SK-N-SH treated with all-trans-retinoic acid at 6 μM for 48 hours (cell line): ENCODE data around the gene SREBF2.

ENCODE experiments used
- ATAC-seq: fragments of 200-7000 bp; cut with Tn5 transposase; 3 replicates; pipeline ENCODE4 v1.9.1; 2020; ENCODE audit warnings: mild to moderate bottlenecking, moderate library complexity
- ARNTL ChIP-seq: fragments of 450-650 bp; formaldehyde crosslinking; IDR thresholded peaks from 2 replicates; pipeline ENCODE4 v1.5.0; 2020; ENCODE audit warnings: low read depth, mild to moderate bottlenecking, moderate library complexity, borderline replicate concordance
- CSDC2 ChIP-seq: fragments of 250-450 bp; sonication (Bioruptor Pico); IDR thresholded peaks from 2 replicates; pipeline ENCODE4 v1.5.0; 2020; ENCODE audit warnings: mild to moderate bottlenecking, moderate library complexity
- GLIS3 ChIP-seq: fragments of 250-450 bp; sonication (Bioruptor Pico); IDR thresholded peaks from 2 replicates; pipeline ENCODE4 v1.5.0; 2020; ENCODE audit warnings: mild to moderate bottlenecking, moderate library complexity
- ISL1 ChIP-seq: fragments of 250-450 bp; sonication (Bioruptor Pico); IDR thresholded peaks from 2 replicates; pipeline ENCODE4 v2.1.2; 2022; ENCODE audit warnings: mild to moderate bottlenecking, moderate library complexity
- OSR1 ChIP-seq: fragments of 250-450 bp; sonication (Bioruptor Pico); IDR thresholded peaks from 2 replicates; pipeline ENCODE4 v1.8.0; 2022; ENCODE audit warnings: moderate library complexity, mild to moderate bottlenecking, inconsistent platforms
- PPARA ChIP-seq: fragments of 250-450 bp; sonication (Bioruptor Pico); IDR thresholded peaks from 2 replicates; pipeline ENCODE4 v1.5.0; 2020; ENCODE audit warnings: mild to moderate bottlenecking, borderline replicate concordance
- RARB ChIP-seq: fragments of 250-450 bp; sonication (Bioruptor Pico); IDR thresholded peaks from 2 replicates; pipeline ENCODE4 v1.8.0; 2021; ENCODE audit warnings: mild to moderate bottlenecking, moderate library complexity
- SNAI2 ChIP-seq: fragments of 250-450 bp; sonication (Bioruptor Pico); IDR thresholded peaks from 2 replicates; pipeline ENCODE4 v1.5.0; 2020; ENCODE audit warnings: mild to moderate bottlenecking, moderate library complexity
- TCF4 ChIP-seq: fragments of 250-450 bp; sonication (Bioruptor Pico); IDR thresholded peaks from 2 replicates; pipeline ENCODE4 v1.8.0; 2021; ENCODE audit warnings: mild to moderate bottlenecking, moderate library complexity, borderline replicate concordance
- TOX ChIP-seq: fragments of 250-450 bp; sonication (Bioruptor Pico); IDR thresholded peaks from 2 replicates; pipeline ENCODE4 v1.8.0; 2021; ENCODE audit warnings: mild to moderate bottlenecking, moderate library complexity, borderline replicate concordance
- ZFP30 ChIP-seq: fragments of 450-650 bp; formaldehyde crosslinking; IDR thresholded peaks from 2 replicates; pipeline ENCODE4 v1.5.0; 2022; ENCODE audit warnings: mild to moderate bottlenecking, moderate library complexity
- ZNF565 ChIP-seq: fragments of 450-650 bp; formaldehyde crosslinking; conservative IDR thresholded peaks from 2 replicates; pipeline ENCODE4 v1.5.0; 2020; ENCODE audit warnings: low read depth, mild to moderate bottlenecking, moderate library complexity
- ZNF70 ChIP-seq: fragments of 450-650 bp; formaldehyde crosslinking; IDR thresholded peaks from 2 replicates; pipeline ENCODE4 v1.5.0; 2020; ENCODE audit warnings: mild to moderate bottlenecking, moderate library complexity
- ZNF8 ChIP-seq: fragments of 450-650 bp; formaldehyde crosslinking; IDR thresholded peaks from 2 replicates; pipeline ENCODE4 v1.5.0; 2020; ENCODE audit warnings: mild to moderate bottlenecking, moderate library complexity
- TF ChIP-seq, protein P1 (sequence below): fragments of 250-450 bp; sonication (Bioruptor Pico); IDR thresholded peaks from 2 replicates; pipeline ENCODE4 v1.8.0; 2020; ENCODE audit warnings: mild to moderate bottlenecking, moderate library complexity, borderline replicate concordance
- TF ChIP-seq, protein P2 (sequence below): fragments of 250-450 bp; sonication (Bioruptor Pico); IDR thresholded peaks from 2 replicates; pipeline ENCODE4 v1.5.1; 2020; ENCODE audit warnings: low read depth, mild to moderate bottlenecking, moderate library complexity
- TF ChIP-seq, protein P3 (sequence below): fragments of 250-450 bp; sonication (Bioruptor Pico); IDR thresholded peaks from 2 replicates; pipeline ENCODE4 v1.5.1; 2021; ENCODE audit warnings: mild to moderate bottlenecking, moderate library complexity

SREBF2 gene

DNA sequence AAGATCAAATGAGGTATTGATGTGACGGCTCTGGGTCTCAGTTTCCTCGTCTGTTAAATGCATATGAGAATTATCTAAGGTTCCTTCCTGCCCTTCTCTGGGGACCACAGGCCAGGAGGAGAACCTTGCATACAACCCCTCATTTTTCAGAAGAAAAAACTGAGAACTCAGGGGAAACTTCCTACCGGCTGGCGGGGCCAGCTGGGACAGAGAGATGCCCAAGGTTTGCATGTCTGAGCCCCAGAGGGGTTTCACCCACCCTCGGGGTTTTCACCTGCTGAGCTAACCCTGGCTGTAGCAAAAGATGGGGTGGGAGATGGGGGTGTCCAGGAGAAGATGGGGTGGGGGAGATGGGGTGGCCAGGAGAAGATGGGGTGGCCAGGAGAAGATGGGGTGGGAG, 89.4 kb downstream of the SREBF2 start:
- no peak for ATAC-seq
- TF ChIP-seq ZFP30 (no peak), OSR1 (CRISPR knock-in tag) (no peak), ZNF565 (CRISPR knock-in tag) (no peak), TCF4 (CRISPR knock-in tag) (no peak), TOX (no peak)
- TF ChIP-seq, protein P1, sequence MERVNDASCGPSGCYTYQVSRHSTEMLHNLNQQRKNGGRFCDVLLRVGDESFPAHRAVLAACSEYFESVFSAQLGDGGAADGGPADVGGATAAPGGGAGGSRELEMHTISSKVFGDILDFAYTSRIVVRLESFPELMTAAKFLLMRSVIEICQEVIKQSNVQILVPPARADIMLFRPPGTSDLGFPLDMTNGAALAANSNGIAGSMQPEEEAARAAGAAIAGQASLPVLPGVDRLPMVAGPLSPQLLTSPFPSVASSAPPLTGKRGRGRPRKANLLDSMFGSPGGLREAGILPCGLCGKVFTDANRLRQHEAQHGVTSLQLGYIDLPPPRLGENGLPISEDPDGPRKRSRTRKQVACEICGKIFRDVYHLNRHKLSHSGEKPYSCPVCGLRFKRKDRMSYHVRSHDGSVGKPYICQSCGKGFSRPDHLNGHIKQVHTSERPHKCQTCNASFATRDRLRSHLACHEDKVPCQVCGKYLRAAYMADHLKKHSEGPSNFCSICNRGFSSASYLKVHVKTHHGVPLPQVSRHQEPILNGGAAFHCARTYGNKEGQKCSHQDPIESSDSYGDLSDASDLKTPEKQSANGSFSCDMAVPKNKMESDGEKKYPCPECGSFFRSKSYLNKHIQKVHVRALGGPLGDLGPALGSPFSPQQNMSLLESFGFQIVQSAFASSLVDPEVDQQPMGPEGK (CRISPR knock-in tag) = no peak

DNA sequence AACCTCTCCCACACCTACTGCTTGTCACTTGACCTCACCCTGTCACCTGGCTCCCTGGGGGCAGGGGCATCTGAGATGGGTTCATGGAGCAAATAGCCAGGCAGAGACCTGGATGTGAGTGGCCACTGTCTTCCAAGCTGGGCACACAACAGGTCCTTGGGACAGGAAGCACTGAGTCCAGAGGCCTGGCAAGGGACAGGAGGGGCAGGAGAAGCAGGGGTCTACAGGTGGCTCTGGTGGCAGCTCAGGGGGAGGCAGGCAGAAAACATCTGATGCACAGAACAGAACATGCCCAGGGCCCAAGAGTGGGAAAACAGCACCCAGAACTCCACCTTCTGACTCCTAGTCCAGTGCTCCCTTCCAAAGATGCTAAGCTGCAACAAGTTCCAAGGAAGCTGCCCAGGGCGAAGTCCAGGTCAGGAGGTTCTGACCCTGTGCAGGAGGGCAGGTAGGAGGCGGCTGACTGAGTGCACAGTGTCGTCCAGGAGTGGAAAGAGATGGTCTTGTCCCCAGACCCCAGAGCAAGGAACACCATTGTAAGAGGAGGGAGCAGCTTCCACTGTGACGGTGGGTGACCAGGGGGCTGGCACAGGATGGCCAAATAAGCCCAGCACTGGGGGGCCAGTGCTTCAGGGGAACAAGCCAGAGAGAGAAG, 90.2 kb downstream of the SREBF2 start:
- no peak for ATAC-seq
- TF ChIP-seq SNAI2 (no peak), ARNTL (CRISPR knock-in tag) (no peak), GLIS3 (CRISPR knock-in tag) (no peak), RARB (CRISPR knock-in tag) (no peak), ZNF70 (no peak)
- TF ChIP-seq, protein P2, sequence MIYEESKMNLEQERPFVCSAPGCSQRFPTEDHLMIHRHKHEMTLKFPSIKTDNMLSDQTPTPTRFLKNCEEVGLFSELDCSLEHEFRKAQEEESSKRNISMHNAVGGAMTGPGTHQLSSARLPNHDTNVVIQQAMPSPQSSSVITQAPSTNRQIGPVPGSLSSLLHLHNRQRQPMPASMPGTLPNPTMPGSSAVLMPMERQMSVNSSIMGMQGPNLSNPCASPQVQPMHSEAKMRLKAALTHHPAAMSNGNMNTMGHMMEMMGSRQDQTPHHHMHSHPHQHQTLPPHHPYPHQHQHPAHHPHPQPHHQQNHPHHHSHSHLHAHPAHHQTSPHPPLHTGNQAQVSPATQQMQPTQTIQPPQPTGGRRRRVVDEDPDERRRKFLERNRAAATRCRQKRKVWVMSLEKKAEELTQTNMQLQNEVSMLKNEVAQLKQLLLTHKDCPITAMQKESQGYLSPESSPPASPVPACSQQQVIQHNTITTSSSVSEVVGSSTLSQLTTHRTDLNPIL (CRISPR knock-in tag) = no peak
- TF ChIP-seq, all 23 proteins: peak for 0

DNA sequence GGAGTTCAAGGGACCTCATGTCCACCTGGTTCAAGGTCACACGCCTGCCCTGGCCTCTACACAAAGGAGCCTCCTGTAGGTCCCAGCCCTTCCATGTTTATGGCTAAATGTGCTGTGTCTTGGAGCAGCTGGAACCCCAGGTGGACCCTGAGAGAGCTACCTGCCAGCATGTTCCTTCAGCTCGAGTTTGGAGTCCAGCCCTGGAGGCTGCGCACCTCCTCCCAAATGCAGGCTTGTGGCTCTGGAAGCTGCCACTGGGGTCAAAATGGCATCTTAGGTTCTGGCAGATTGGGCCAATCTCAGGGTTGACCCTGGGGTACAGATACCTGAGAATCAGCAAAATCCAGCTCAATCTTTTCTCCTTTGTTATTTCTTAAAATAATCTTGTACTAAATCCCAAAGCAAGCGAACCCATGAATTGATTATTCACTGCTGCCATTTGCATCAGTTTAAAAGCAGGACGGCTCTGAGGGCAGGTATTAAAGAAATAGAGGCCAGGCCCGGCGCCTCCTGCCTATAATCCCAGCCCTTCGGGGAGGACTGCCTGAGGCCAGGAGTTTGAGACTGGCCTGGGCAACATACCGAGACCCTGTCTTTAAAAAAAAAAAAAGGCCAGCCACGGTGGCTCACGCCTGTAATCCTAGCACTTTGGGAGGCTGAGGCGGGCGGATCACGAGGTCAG, 90.8 kb downstream of the SREBF2 start:
- TF ChIP-seq ZNF565 (CRISPR knock-in tag) (no peak), PPARA (CRISPR knock-in tag) (no peak), TCF4 (CRISPR knock-in tag) (no peak), ZNF8 (CRISPR knock-in tag) (no peak), ISL1 (CRISPR knock-in tag) (no peak), ZNF70 (no peak), CSDC2 (no peak)
- TF ChIP-seq, protein P3, sequence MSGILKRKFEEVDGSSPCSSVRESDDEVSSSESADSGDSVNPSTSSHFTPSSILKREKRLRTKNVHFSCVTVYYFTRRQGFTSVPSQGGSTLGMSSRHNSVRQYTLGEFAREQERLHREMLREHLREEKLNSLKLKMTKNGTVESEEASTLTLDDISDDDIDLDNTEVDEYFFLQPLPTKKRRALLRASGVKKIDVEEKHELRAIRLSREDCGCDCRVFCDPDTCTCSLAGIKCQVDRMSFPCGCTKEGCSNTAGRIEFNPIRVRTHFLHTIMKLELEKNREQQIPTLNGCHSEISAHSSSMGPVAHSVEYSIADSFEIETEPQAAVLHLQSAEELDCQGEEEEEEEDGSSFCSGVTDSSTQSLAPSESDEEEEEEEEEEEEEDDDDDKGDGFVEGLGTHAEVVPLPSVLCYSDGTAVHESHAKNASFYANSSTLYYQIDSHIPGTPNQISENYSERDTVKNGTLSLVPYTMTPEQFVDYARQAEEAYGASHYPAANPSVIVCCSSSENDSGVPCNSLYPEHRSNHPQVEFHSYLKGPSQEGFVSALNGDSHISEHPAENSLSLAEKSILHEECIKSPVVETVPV (CRISPR knock-in tag) = no peak
- TF ChIP-seq, protein P1 (CRISPR knock-in tag) = no peak
- no peak for ATAC-seq

DNA sequence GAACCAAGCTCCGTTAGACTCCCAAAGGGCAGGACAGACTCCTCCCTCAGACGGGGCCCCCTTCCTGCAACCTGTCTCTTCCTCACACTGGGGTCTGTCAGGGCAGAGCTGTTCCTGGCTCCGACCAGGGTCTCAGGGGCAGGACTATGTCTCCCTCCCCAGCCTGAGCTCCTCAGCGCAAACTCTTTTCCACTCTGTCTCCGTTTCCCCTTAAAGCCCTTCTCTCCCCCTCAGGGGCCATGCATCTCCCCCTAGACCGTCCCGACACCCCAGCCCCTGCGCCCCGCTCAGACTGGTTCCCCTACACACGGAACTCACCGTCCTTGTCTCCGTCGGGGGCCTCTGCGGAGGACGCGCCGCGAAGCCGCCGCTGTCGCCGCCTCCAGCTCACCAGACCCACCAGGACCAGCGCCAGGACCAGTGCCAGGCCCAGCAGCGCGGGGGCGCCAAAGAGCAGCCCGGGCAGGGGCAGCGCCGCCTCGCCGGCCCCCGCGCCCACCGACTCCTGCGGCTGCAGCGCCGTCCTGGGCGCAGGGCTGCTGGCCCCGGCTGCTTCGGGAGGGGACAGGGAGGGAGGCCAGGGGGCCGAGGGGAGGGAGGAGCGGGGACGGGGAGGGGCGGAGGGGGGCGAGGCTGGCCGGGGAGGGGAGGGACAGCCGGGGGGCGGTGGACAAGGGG, 93.0 kb downstream of the SREBF2 start:
- ATAC-seq = peak; percentile 62
- TF ChIP-seq SNAI2 (no peak), OSR1 (CRISPR knock-in tag) (no peak), RARB (CRISPR knock-in tag) (no peak), ZFP30 (no peak), PPARA (CRISPR knock-in tag) (no peak)
- TF ChIP-seq, protein P1 (CRISPR knock-in tag) = no peak
- TF ChIP-seq, protein P3 (CRISPR knock-in tag) = no peak
